ENCODE data around the gene CCDC32.
A peak's percentile ranks its signal among the peaks of the same experiment; 100 is the strongest.

CCDC32 gene

GRCh38 chr15:40528801-40529200 lies 36.0 kb downstream of the CCDC32 start:
- H3K4me3 ChIP-seq = no peak overlapping the region

GRCh38 chr15:40525855-40526254 lies 39.0 kb downstream of the CCDC32 start:
- Histone ChIP-seq H3K4me3 (no peak overlapping the region), H3K27ac (no peak overlapping the region)

More at GRCh38 chr15:40528801-40529200, 36.0 kb downstream of the CCDC32 start:
- no peak overlapping the region for H3K27ac ChIP-seq

GRCh38 chr15:40523611-40524010 lies 41.2 kb downstream of the CCDC32 start:
- H3K27ac ChIP-seq = no peak overlapping the region

GRCh38 chr15:40516322-40516721 lies 48.5 kb downstream of the CCDC32 start:
- H3K4me3 ChIP-seq = no peak overlapping the region
- no peak overlapping the region for H3K27ac ChIP-seq

More at GRCh38 chr15:40523611-40524010, 41.2 kb downstream of the CCDC32 start:
- H3K4me3 ChIP-seq = no peak overlapping the region

GRCh38 chr15:40513609-40514008 lies 51.2 kb downstream of the CCDC32 start:
- H3K27ac ChIP-seq = no peak overlapping the region
- no peak overlapping the region for H3K4me3 ChIP-seq

GRCh38 chr15:40512440-40512839 lies 52.4 kb downstream of the CCDC32 start:
- Histone ChIP-seq H3K4me3 (no peak overlapping the region), H3K27ac (no peak overlapping the region)

- H3K4me3 ChIP-seq = peak overlapping the region; percentile 27 to 50 (median 40)
- H3K27ac ChIP-seq = peak overlapping the region in 14 of 21 experiments; percentile 8 to 85 (median 62)
Observed at GRCh38 chr15:40511472-40512133, 53.2 kb downstream of the CCDC32 start.

GRCh38 chr15:40511093-40511471 lies 53.8 kb downstream of the CCDC32 start:
- Histone ChIP-seq H3K27ac (peak overlapping the region in 14 of 21 experiments; percentile 8 to 85 (median 62)), H3K4me3 (peak overlapping the region; percentile 27 to 50 (median 40))

GRCh38 chr15:40510201-40510600 lies 54.6 kb downstream of the CCDC32 start:
- H3K27ac ChIP-seq = no peak overlapping the region
- no peak overlapping the region for H3K4me3 ChIP-seq

GRCh38 chr15:40508216-40508615 lies 56.6 kb downstream of the CCDC32 start:
- no peak overlapping the region for H3K27ac ChIP-seq
- no peak overlapping the region for H3K4me3 ChIP-seq

- H3K4me3 ChIP-seq = peak overlapping the region in 2 of 7 experiments; percentile 1 to 4
- H3K27ac ChIP-seq = peak overlapping the region in 1 of 21 experiments; percentile 34
Observed at GRCh38 chr15:40506964-40507571, 57.8 kb downstream of the CCDC32 start.
